SK-N-SH (cell line): ENCODE results near the gene YJEFN3. TPM values are rescaled to one million over a fixed set of nuclear protein-coding genes. Genes with fewer than 3 reads are reported as not detected.

Experiments used
- CTCF ChIA-PET: fragments of 300-600, 350-600 bp; formaldehyde crosslinking; extraction: SDS; loops from one replicate; lab custom pipeline; 2021; lab: Yijun Ruan, JAX
- POLR2A ChIA-PET: fragments of 350-600 bp; sonication (Branson Sonifier 250); formaldehyde crosslinking; extraction: SDS; loops from one replicate; lab custom pipeline; 2020; ENCODE audit warnings: antibody characterized with exemption, inconsistent platforms; lab: Yijun Ruan, JAX
- DNase-seq: peaks from one replicate; pipeline ENCODE4 v3.0.0; 2012
- H2AFZ ChIP-seq: fragments of 200-600 bp; sonication (generic); 2 replicates; pipeline ENCODE4 v1.8.1; 2016; ENCODE audit warnings: antibody characterized with exemption, mild to moderate bottlenecking, low read depth
- H3F3A ChIP-seq: fragments of 200-600 bp; sonication (generic); replicated peaks from 2 replicates; pipeline ENCODE3; 2016; ENCODE audit warnings: antibody characterized with exemption, mild to moderate bottlenecking; ENCODE audit not compliant: insufficient read depth
- H3K27ac ChIP-seq, 2 experiments: fragments of 200-500 bp in 1 of 2; fragments of 200-600 bp in 1 of 2; sonication (Bioruptor generic) in 1 of 2; sonication (generic), shearing (Covaris generic) in 1 of 2; 2 replicates each; pipeline versions ENCODE4 v1.5.1 to v1.6.1; 2014 to 2016; ENCODE audit warnings: low read depth in 2 of 2, inconsistent platforms in 1 of 2, low read length in 1 of 2, mild to moderate bottlenecking in 1 of 2, mixed read lengths in 1 of 2
- H3K27me3 ChIP-seq: fragments of 200-600 bp; sonication (generic), shearing (Covaris generic); 2 replicates; pipeline ENCODE4 v1.6.1; 2016; ENCODE audit warnings: mixed run types; ENCODE audit not compliant: insufficient read depth
- H3K36me3 ChIP-seq, 2 experiments: fragments of 200-500 bp in 1 of 2; fragments of 200-600 bp in 1 of 2; sonication (Bioruptor generic) in 1 of 2; sonication (generic) in 1 of 2; replicated peaks in 1 of 2; 2 replicates each; pipeline versions ENCODE3 to v1.5.1; 2014 to 2016; ENCODE audit warnings: low read length in 1 of 2, mild to moderate bottlenecking in 1 of 2; ENCODE audit not compliant: insufficient read depth in 2 of 2, control insufficient read depth in 1 of 2
- H3K4me1 ChIP-seq, 2 experiments: fragments of 200-500 bp in 1 of 2; fragments of 200-600 bp in 1 of 2; sonication (Bioruptor generic) in 1 of 2; sonication (generic), shearing (Covaris generic) in 1 of 2; 2 replicates each; pipeline versions ENCODE4 v1.5.1 to v1.6.1; 2014 to 2016; ENCODE audit warnings: low read depth in 1 of 2, low read length in 1 of 2, mixed run types in 1 of 2; ENCODE audit not compliant: insufficient read depth in 2 of 2, control insufficient read depth in 1 of 2
- H3K4me2 ChIP-seq: fragments of 200-600 bp; sonication (generic), shearing (Covaris generic); 2 replicates; pipeline ENCODE4 v1.6.1; 2017; ENCODE audit warnings: mixed run types
- H3K4me3 ChIP-seq, 2 experiments: fragments of 200-500 bp in 1 of 2; fragments of 200-600 bp in 1 of 2; sonication (Bioruptor generic) in 1 of 2; sonication (generic), shearing (Covaris generic) in 1 of 2; 2 replicates each; pipeline versions ENCODE4 v1.5.1 to v1.8.1; 2014 to 2016; ENCODE audit warnings: low read depth in 2 of 2, inconsistent platforms in 1 of 2, low read length in 1 of 2, mild to moderate bottlenecking in 1 of 2, mixed read lengths in 1 of 2, moderate library complexity in 1 of 2
- H3K79me2 ChIP-seq: fragments of 200-600 bp; sonication (generic); 2 replicates; pipeline ENCODE4 v1.8.1; 2017; ENCODE audit warnings: mild to moderate bottlenecking; ENCODE audit not compliant: insufficient read depth
- H3K9ac ChIP-seq: fragments of 200-600 bp; sonication (generic); 2 replicates; pipeline ENCODE4 v1.6.1; 2017; ENCODE audit warnings: mixed run types
- H3K9me2 ChIP-seq: fragments of 200-600 bp; sonication (generic); 2 replicates; pipeline ENCODE4 v1.6.1; 2017; ENCODE audit warnings: mixed run types
- H3K9me3 ChIP-seq: fragments of 200-600 bp; sonication (generic); 2 replicates; pipeline ENCODE4 v1.6.1; 2017; ENCODE audit warnings: mixed run types, mild to moderate bottlenecking, moderate library complexity
- H4K20me1 ChIP-seq: fragments of 200-600 bp; sonication (generic); 2 replicates; pipeline ENCODE4 v1.6.1; 2017; ENCODE audit warnings: mild to moderate bottlenecking, mixed run types; ENCODE audit not compliant: insufficient read depth
- CHD2 ChIP-seq: fragments of 150-350 bp; IDR thresholded peaks from 2 replicates; pipeline ENCODE4 v1.6.1; 2018; ENCODE audit warnings: low read length; ENCODE audit not compliant: partially characterized antibody
- ELF1 ChIP-seq: IDR thresholded peaks from 2 replicates; pipeline ENCODE4 v1.4.0; 2012
- EZH2phosphoT487 ChIP-seq: fragments of 200-600 bp; sonication (generic); IDR thresholded peaks from 2 replicates; pipeline ENCODE4 v1.6.1; 2017; ENCODE audit warnings: low read depth, mixed run types, mild to moderate bottlenecking, antibody characterized with exemption, moderate library complexity, borderline replicate concordance
- FOXJ3 ChIP-seq: sonication (generic); formaldehyde crosslinking; IDR thresholded peaks from 2 replicates; pipeline ENCODE4 v1.5.1; 2020; ENCODE audit warnings: mild to moderate bottlenecking, missing genetic modification reagents
- FOXM1 ChIP-seq: IDR thresholded peaks from 2 replicates; pipeline ENCODE4 v1.4.0; 2012; ENCODE audit warnings: low read depth, mild to moderate bottlenecking
- GABPA ChIP-seq: IDR thresholded peaks from 2 replicates; pipeline ENCODE4 v1.4.0; 2012; ENCODE audit warnings: low read depth, mild to moderate bottlenecking
- MEF2A ChIP-seq: IDR thresholded peaks from 2 replicates; pipeline ENCODE4 v1.4.0; 2012; ENCODE audit warnings: low read depth, borderline replicate concordance
- MXI1 ChIP-seq: IDR thresholded peaks from 2 replicates; pipeline ENCODE4 v1.6.1; 2012; ENCODE audit warnings: mild to moderate bottlenecking, low read depth, low read length, improper control_type of control experiment
- NFIC ChIP-seq: IDR thresholded peaks from 2 replicates; pipeline ENCODE4 v1.4.0; 2012; ENCODE audit warnings: borderline replicate concordance
- NRF1 ChIP-seq: IDR thresholded peaks from 2 replicates; pipeline ENCODE4 v1.6.1; 2012; ENCODE audit warnings: low read depth, mild to moderate bottlenecking, low read length
- SIN3A ChIP-seq: IDR thresholded peaks from 2 replicates; pipeline ENCODE4 v1.6.1; 2012; ENCODE audit warnings: low read depth, mild to moderate bottlenecking, low read length, moderate library complexity, borderline replicate concordance
- TAF1 ChIP-seq: IDR thresholded peaks from 2 replicates; pipeline ENCODE4 v1.6.1; 2012; ENCODE audit warnings: low read depth, mild to moderate bottlenecking, low read length, moderate library complexity, borderline replicate concordance
- TCF12 ChIP-seq: IDR thresholded peaks from 2 replicates; pipeline ENCODE4 v1.4.0; 2012
- TEAD4 ChIP-seq: IDR thresholded peaks from 2 replicates; pipeline ENCODE4 v1.4.0; 2012; ENCODE audit warnings: mild to moderate bottlenecking, borderline replicate concordance; ENCODE audit not compliant: insufficient read depth
- YY1 ChIP-seq: IDR thresholded peaks from 2 replicates; pipeline ENCODE4 v1.4.0; 2012; ENCODE audit warnings: low read depth, mild to moderate bottlenecking
- ZBTB33 ChIP-seq: IDR thresholded peaks from 2 replicates; pipeline ENCODE4 v1.4.0; 2012; ENCODE audit warnings: low read depth, borderline replicate concordance
- WGBS: methylation state at CpG from one replicate; pipeline ENCODE4 v1.1.6; 2017; ENCODE audit warnings: low lambda C conversion rate; 5-methylcytosine and 5-hydroxymethylcytosine counted together
- polyA plus RNA-seq, 3 experiments: library from polyadenylated mRNA; depleted of rRNA; stranded (reverse); fragments of >200 nt; gene quantifications; 2 replicates each; pipeline ENCODE4 v1.2.3, GENCODE V29; 2012
- TF ChIP-seq, protein P1 (sequence below): IDR thresholded peaks from 2 replicates; pipeline ENCODE4 v1.4.0; 2012; ENCODE audit warnings: low read depth, borderline replicate concordance
- TF ChIP-seq, protein P2 (sequence below): IDR thresholded peaks from 2 replicates; pipeline ENCODE4 v1.4.0; 2012; ENCODE audit warnings: low read depth

YJEFN3 gene
- polyA plus RNA-seq, 1 of the 3 experiments (the other 2 are of a cell fraction), result 7.2 TPM

DNA sequence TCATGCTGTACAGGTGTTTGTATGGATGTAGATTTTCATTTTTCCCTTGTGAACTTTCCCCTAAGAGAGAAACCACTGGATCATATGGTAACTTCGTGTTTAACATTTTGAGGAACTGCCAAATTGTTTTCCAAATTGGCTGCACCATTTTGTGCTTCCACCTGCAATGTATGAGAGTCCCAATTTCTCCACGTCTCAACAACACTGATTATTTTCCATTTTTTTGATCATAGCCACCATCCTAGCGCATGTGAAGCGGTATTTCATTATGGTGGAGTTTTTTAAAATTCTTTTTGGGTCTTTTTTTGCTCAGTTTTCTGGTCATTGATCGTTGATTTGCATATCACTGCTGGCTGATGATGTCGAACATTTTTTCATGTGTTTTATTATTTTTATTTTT is 7.7 kb upstream of the YJEFN3 start:
- no peak overlapping the region for H3K4me3 ChIP-seq
- peaks cover 21% of the 10 kb centered on the region in 2 experiments for H3K36me3 ChIP-seq
- no peak overlapping the region for H3K4me2 ChIP-seq
- no peaks in the 10 kb centered on the region for H3K27me3 ChIP-seq
- H2AFZ ChIP-seq, result no peak overlapping the region
- TF ChIP-seq, protein P1, sequence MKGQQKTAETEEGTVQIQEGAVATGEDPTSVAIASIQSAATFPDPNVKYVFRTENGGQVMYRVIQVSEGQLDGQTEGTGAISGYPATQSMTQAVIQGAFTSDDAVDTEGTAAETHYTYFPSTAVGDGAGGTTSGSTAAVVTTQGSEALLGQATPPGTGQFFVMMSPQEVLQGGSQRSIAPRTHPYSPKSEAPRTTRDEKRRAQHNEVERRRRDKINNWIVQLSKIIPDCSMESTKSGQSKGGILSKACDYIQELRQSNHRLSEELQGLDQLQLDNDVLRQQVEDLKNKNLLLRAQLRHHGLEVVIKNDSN, result no peak
- TF ChIP-seq MXI1 (no peak), SIN3A (no peak), MEF2A (no peak), CHD2 (no peak), FOXJ3 (CRISPR knock-in tag) (no peak), EZH2phosphoT487 (no peak), TAF1 (no peak)
- TF ChIP-seq, protein P2, sequence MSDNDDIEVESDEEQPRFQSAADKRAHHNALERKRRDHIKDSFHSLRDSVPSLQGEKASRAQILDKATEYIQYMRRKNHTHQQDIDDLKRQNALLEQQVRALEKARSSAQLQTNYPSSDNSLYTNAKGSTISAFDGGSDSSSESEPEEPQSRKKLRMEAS, result no peak
- no peak overlapping the region for H3K27ac ChIP-seq
- no peak overlapping the region for H3K9ac ChIP-seq
- H3F3A ChIP-seq, result peaks cover 6% of the 10 kb centered on the region
- H3K4me1 ChIP-seq, result peaks cover 0 to 3% of the 10 kb centered on the region in 2 experiments; a peak in 1 of 4 replicates
- H4K20me1 ChIP-seq, result peaks cover 58% of the 10 kb centered on the region
- no peaks in the 10 kb centered on the region for H3K9me3 ChIP-seq
- H3K79me2 ChIP-seq, result peaks cover 94% of the 10 kb centered on the region
- CTCF ChIA-PET, result interaction anchor here (1.9 kb wide), 1 partner anchor 11 kb away, joined by 14 read pairs; no protein-coding TSS in a partner anchor
- 73% methylated on average over 6 of the region's 6 CpGs for WGBS
- POLR2A ChIA-PET, result no interaction called here
- no peaks in the 10 kb centered on the region for H3K9me2 ChIP-seq
- no peak for DNase-seq

DNA sequence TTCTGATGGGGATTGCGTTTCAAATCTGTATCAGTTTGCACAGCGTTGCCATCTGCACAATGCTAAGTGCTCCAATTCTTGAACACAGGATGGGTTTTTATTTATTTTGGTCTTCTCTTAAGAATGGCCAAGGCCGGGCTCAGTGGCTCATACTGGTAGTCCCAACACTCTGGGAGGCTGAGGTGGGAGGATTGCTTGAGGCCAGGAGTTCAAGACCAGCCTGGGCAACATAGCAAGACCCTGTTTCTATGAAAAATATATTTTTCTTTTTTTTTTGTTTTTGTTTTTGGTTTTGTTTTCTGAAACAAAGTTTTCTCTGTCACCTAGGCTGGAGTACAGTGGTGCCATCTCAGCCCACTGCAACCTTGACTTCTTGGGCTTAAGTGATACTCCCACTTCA is 5.5 kb upstream of the YJEFN3 start:
- no peaks in the 10 kb centered on the region for H3K27me3 ChIP-seq
- TF ChIP-seq MEF2A, result no peak
- no peaks in the 10 kb centered on the region for H3K9me2 ChIP-seq
- H3K9me3 ChIP-seq, result no peaks in the 10 kb centered on the region
- 99% methylated on average over 3 of the region's 3 CpGs for WGBS
- no peak overlapping the region for H3K27ac ChIP-seq
- H3K4me3 ChIP-seq, result no peak overlapping the region
- no peak overlapping the region for H3K9ac ChIP-seq
- H2AFZ ChIP-seq, result no peak overlapping the region
- peaks cover 3% of the 10 kb centered on the region for H3F3A ChIP-seq
- ChIA-PET CTCF (interaction anchor here (1.2 kb wide), 1 partner anchor 9 kb away, joined by 7 read pairs; no protein-coding TSS in a partner anchor), POLR2A (no interaction called here)
- H3K79me2 ChIP-seq, result peaks cover 76% of the 10 kb centered on the region
- no peaks in the 10 kb centered on the region; a peak in 1 of 4 replicates for H3K4me1 ChIP-seq
- DNase-seq, result no peak
- peaks cover 71% of the 10 kb centered on the region for H4K20me1 ChIP-seq
- no peak overlapping the region for H3K4me2 ChIP-seq
- peaks cover 19 to 31% of the 10 kb centered on the region in 2 experiments for H3K36me3 ChIP-seq

- H4K20me1 ChIP-seq, result peaks cover 72% of the 10 kb centered on the region
- no peak overlapping the region for H3K4me3 ChIP-seq
- no peaks in the 10 kb centered on the region for H3K9me3 ChIP-seq
- no peak overlapping the region for H3K4me2 ChIP-seq
- H3F3A ChIP-seq, result peaks cover 3% of the 10 kb centered on the region
- H3K27me3 ChIP-seq, result no peaks in the 10 kb centered on the region
- H3K27ac ChIP-seq, result no peak overlapping the region
- no peak overlapping the region for H2AFZ ChIP-seq
- H3K79me2 ChIP-seq, result peaks cover 67% of the 10 kb centered on the region
- POLR2A ChIA-PET, result no interaction called here
- H3K9me2 ChIP-seq, result no peaks in the 10 kb centered on the region
- 96% methylated on average over 7 of the region's 7 CpGs for WGBS
- CTCF ChIA-PET, result interaction anchor here (1.2 kb wide), 1 partner anchor 8 kb away, joined by 7 read pairs; no protein-coding TSS in a partner anchor
- H3K9ac ChIP-seq, result no peak overlapping the region
- peaks cover 18 to 30% of the 10 kb centered on the region in 2 experiments for H3K36me3 ChIP-seq
- no peak for DNase-seq
- peaks cover 0 to 2% of the 10 kb centered on the region in 2 experiments; a peak in 1 of 4 replicates for H3K4me1 ChIP-seq
- TF ChIP-seq, protein P1, result no peak
- no peak for TF ChIP-seq GABPA
- no peak for TF ChIP-seq NRF1
- no peak for TF ChIP-seq TEAD4
- TF ChIP-seq, protein P2, result no peak
- TF ChIP-seq YY1, result no peak
- TF ChIP-seq TCF12, result no peak
- no peak for TF ChIP-seq NFIC
- TF ChIP-seq FOXM1, result no peak
- no peak for TF ChIP-seq ELF1
- TF ChIP-seq ZBTB33, result no peak
These were observed 4.7 kb upstream of the YJEFN3 start for GRCh38 chr19:19524053-19524452.
